ENCODE measurements around the gene AFTPH. TPM values are rescaled to one million over a fixed set of nuclear protein-coding genes. Genes with fewer than 3 reads are reported as not detected.

AFTPH gene
- total RNA-seq, 1 donor from 2014 or later = 33.4 TPM

- Histone ChIP-seq H3K36me3 (no peaks in the 10 kb centered on the region), H3K4me1 (no peaks in the 10 kb centered on the region), H3K9me3 (no peaks in the 10 kb centered on the region), H3K27me3 (no peaks in the 10 kb centered on the region), H3K27ac (no peak overlapping the region), H3K4me3 (no peak overlapping the region)
- intact Hi-C loops (cut with DNase I) = no loop called here
- no peak for TF ChIP-seq POLR2A (IDR thresholded peaks at IDR 0.05)
- TF ChIP-seq POLR2AphosphoS5 (IDR thresholded peaks at IDR 0.05; ENCODE audit: insufficient read depth in 1 of 2, low read depth in 1 of 2) = no peak
- TF ChIP-seq, protein P1, sequence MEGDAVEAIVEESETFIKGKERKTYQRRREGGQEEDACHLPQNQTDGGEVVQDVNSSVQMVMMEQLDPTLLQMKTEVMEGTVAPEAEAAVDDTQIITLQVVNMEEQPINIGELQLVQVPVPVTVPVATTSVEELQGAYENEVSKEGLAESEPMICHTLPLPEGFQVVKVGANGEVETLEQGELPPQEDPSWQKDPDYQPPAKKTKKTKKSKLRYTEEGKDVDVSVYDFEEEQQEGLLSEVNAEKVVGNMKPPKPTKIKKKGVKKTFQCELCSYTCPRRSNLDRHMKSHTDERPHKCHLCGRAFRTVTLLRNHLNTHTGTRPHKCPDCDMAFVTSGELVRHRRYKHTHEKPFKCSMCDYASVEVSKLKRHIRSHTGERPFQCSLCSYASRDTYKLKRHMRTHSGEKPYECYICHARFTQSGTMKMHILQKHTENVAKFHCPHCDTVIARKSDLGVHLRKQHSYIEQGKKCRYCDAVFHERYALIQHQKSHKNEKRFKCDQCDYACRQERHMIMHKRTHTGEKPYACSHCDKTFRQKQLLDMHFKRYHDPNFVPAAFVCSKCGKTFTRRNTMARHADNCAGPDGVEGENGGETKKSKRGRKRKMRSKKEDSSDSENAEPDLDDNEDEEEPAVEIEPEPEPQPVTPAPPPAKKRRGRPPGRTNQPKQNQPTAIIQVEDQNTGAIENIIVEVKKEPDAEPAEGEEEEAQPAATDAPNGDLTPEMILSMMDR (IDR thresholded peaks at IDR 0.05) = no peak
- DNase-seq (ENCODE audit: extremely low spot score in 2 of 2) = no peak
These were observed 45.5 kb upstream of the AFTPH start for GRCh38 chr2:64478502-64479230.

- intact Hi-C loops (cut with DNase I) = no loop called here
- H3K4me1 ChIP-seq = no peaks in the 10 kb centered on the region
- H3K27me3 ChIP-seq = no peaks in the 10 kb centered on the region
- TF ChIP-seq POLR2A (IDR thresholded peaks at IDR 0.05) = no peak
- no peaks in the 10 kb centered on the region for H3K9me3 ChIP-seq
- H3K4me3 ChIP-seq = no peak overlapping the region
- H3K36me3 ChIP-seq = no peaks in the 10 kb centered on the region
- no peak overlapping the region for H3K27ac ChIP-seq
- DNase-seq (ENCODE audit: extremely low spot score in 2 of 2) = peak in 1 of 2 donors; percentile 54
These were observed 44.6 kb upstream of the AFTPH start for GRCh38 chr2:64479259-64480117.

DNA sequence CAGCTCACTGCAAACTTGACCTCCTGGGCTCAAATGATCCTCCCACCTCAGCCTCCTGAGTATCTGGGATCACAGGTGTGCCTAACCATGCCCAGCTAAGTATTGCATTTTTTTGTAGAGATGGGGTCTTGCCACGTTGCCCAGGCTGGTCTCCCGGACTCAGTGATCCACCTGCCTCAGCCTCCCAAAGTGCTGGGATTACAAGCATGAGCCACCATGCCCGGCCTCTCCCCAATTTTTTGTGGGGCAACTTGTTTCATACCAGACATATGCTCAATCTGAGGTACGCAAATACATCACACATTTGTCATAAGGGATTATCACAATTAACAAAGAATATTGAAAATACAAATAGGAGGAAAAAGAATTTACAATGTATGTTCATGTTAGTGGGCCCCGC, 42.5 kb upstream of the AFTPH start:
- Histone ChIP-seq H3K4me3 (no peak overlapping the region), H3K9me3 (no peaks in the 10 kb centered on the region), H3K4me1 (peaks cover 13% of the 10 kb centered on the region), H3K27me3 (no peaks in the 10 kb centered on the region), H3K27ac (no peak overlapping the region), H3K36me3 (no peaks in the 10 kb centered on the region)
- DNase-seq (ENCODE audit: extremely low spot score in 2 of 2) = peak in 1 of 2 donors; percentile 75
- intact Hi-C loops (cut with DNase I) = no loop called here
- TF ChIP-seq, protein P1 (IDR thresholded peaks at IDR 0.05) = no peak
- no peak for TF ChIP-seq POLR2A (IDR thresholded peaks at IDR 0.05)
- TF ChIP-seq POLR2AphosphoS5 (IDR thresholded peaks at IDR 0.05; ENCODE audit: insufficient read depth in 1 of 2, low read depth in 1 of 2) = no peak

DNA sequence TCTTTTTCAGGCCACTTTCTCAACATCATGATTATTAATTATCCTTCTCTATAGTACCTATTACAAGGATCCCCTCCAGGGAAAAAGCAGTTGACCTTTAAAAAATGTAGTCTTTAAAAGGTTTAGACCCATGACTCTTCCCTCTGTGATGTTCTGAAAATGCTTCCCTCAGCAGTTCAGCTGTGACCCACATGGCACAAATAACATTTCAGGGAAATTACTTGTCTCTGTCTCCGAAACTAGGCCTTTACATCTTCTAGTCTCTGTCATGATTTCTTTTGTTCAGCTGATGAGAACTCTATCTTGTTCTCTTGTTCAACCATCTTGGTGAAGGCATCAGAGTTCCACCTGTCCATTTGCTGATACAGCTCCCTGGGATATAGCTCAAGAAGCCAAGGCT, 41.9 kb upstream of the AFTPH start:
- DNase-seq (ENCODE audit: extremely low spot score in 2 of 2) = no peak
- H3K27ac ChIP-seq = no peak overlapping the region
- H3K4me3 ChIP-seq = no peak overlapping the region
- H3K36me3 ChIP-seq = no peaks in the 10 kb centered on the region
- intact Hi-C loops (cut with DNase I) = no loop called here
- H3K9me3 ChIP-seq = no peaks in the 10 kb centered on the region
- H3K4me1 ChIP-seq = peaks cover 13% of the 10 kb centered on the region
- TF ChIP-seq POLR2AphosphoS5 (IDR thresholded peaks at IDR 0.05; ENCODE audit: insufficient read depth in 1 of 2, low read depth in 1 of 2) = no peak
- TF ChIP-seq, protein P1 (IDR thresholded peaks at IDR 0.05) = no peak
- no peak for TF ChIP-seq POLR2A (IDR thresholded peaks at IDR 0.05)
- no peaks in the 10 kb centered on the region for H3K27me3 ChIP-seq

- Histone ChIP-seq H3K36me3 (no peaks in the 10 kb centered on the region), H3K4me1 (peaks cover 13% of the 10 kb centered on the region), H3K27me3 (no peaks in the 10 kb centered on the region), H3K4me3 (no peak overlapping the region), H3K9me3 (no peaks in the 10 kb centered on the region), H3K27ac (no peak overlapping the region)
- peak in 1 of 2 donors; percentile 79 for DNase-seq (ENCODE audit: extremely low spot score in 2 of 2)
- TF ChIP-seq POLR2AphosphoS5 (IDR thresholded peaks at IDR 0.05; ENCODE audit: insufficient read depth in 1 of 2, low read depth in 1 of 2) = peak in 1 of 2 donors; percentile 30
- no peak for TF ChIP-seq POLR2A (IDR thresholded peaks at IDR 0.05)
- TF ChIP-seq, protein P1 (IDR thresholded peaks at IDR 0.05) = no peak
- intact Hi-C loops (cut with DNase I) = no loop called here
These were observed 41.2 kb upstream of the AFTPH start for GRCh38 chr2:64482765-64483504.

Data from vagina (tissue), 2 donors.